GM12875 (cell line): ENCODE data around the gene ADAMTS18.

Experiments used
- H3K4me3 ChIP-seq: one replicate; pipeline ENCODE4 v1.5.1; 2011; ENCODE audit warnings: low read depth, low read length, control low read depth
- CTCF ChIP-seq: IDR thresholded peaks from 2 replicates; pipeline ENCODE4 v1.5.1; 2011; ENCODE audit warnings: low read depth, mild to moderate bottlenecking, control low read depth, inconsistent platforms, low read length, moderate library complexity, borderline replicate concordance; ENCODE audit not compliant: insufficient read depth

ADAMTS18 gene

GRCh38 chr16:77449208-77449607 lies 14.4 kb upstream of the ADAMTS18 start:
- no peak overlapping the region for H3K4me3 ChIP-seq
- no peak for TF ChIP-seq CTCF

- no peak overlapping the region for H3K4me3 ChIP-seq
- TF ChIP-seq CTCF, result no peak
Measured at GRCh38 chr16:77445324-77445723, 10.5 kb upstream of the ADAMTS18 start.

- TF ChIP-seq CTCF, result no peak
- H3K4me3 ChIP-seq, result no peak overlapping the region
Measured at GRCh38 chr16:77444147-77444460, 9.3 kb upstream of the ADAMTS18 start.

GRCh38 chr16:77443357-77444146 lies 8.7 kb upstream of the ADAMTS18 start:
- no peak for TF ChIP-seq CTCF
- H3K4me3 ChIP-seq, result no peak overlapping the region

GRCh38 chr16:77442078-77442477 lies 7.2 kb upstream of the ADAMTS18 start:
- H3K4me3 ChIP-seq, result no peak overlapping the region
- no peak for TF ChIP-seq CTCF

- no peak for TF ChIP-seq CTCF
- no peak overlapping the region for H3K4me3 ChIP-seq
Measured at GRCh38 chr16:77439106-77439505, 4.3 kb upstream of the ADAMTS18 start.

GRCh38 chr16:77437859-77438258 lies 3.0 kb upstream of the ADAMTS18 start:
- no peak for TF ChIP-seq CTCF
- H3K4me3 ChIP-seq, result no peak overlapping the region
